Measurements from ENCODE around the gene ONECUT1. TPM values are rescaled to one million over a fixed set of nuclear protein-coding genes. Genes with fewer than 3 reads are reported as not detected.

Gene ONECUT1
- total RNA-seq, 1 experiment from 2014 or later = 35.9 TPM

DNA sequence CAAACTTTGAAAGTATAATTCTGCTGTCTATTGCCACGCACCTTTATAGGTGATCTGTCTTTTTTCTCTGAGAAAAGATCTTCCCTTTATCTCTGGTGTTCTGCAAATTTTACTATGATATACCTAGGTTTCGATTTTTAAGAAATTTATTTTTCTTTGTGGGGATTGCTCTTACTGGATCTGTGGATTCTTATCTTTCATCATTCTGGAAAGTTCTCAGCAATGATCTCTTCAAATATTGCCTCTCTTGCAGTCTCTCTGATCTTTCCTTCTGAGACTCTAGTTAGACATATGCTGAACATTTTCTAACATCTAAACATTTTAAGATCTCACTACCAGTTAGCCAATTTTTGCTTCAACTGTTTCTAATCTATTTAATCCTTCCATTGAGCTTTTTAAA, 63.9 kb downstream of the ONECUT1 start:
- ChIA-PET POLR2A (interaction anchor here (0.7 to 0.9 kb wide), 2 partner anchors 8 to 88 kb away, joined by 3 read pairs; no protein-coding TSS in a partner anchor), CTCF (no interaction called here)

More for the DNA sequence above, 63.9 kb downstream of the ONECUT1 start:
- H3K36me3 Mint-ChIP-seq = 0 out of 2 replicates have a peak, but pooled peaks cover 4% of the 10 kb centered on the region
- TF ChIP-seq CREB1 (CRISPR knock-in tag; IDR thresholded peaks at IDR 0.05) (no peak), ZNF671 (CRISPR knock-in tag; IDR thresholded peaks at IDR 0.05) (no peak), ZNF532 (CRISPR knock-in tag; IDR thresholded peaks at IDR 0.05; ENCODE audit: borderline replicate concordance) (no peak), MXD4 (CRISPR knock-in tag; IDR thresholded peaks at IDR 0.05; ENCODE audit: borderline replicate concordance) (no peak), ZNF423 (CRISPR knock-in tag; IDR thresholded peaks at IDR 0.05) (no peak), OVOL2 (CRISPR knock-in tag; IDR thresholded peaks at IDR 0.05; ENCODE audit: borderline replicate concordance) (no peak), CREM (CRISPR knock-in tag; IDR thresholded peaks at IDR 0.05) (no peak), ZNF219 (CRISPR knock-in tag; IDR thresholded peaks at IDR 0.05; ENCODE audit: borderline replicate concordance) (no peak), TEAD1 (CRISPR knock-in tag; IDR thresholded peaks at IDR 0.05) (no peak), ZNF396 (CRISPR knock-in tag; IDR thresholded peaks at IDR 0.05; ENCODE audit: borderline replicate concordance) (no peak), ZNF425 (CRISPR knock-in tag; conservative IDR thresholded peaks at IDR 0.05) (no peak), AR (CRISPR knock-in tag; IDR thresholded peaks at IDR 0.05) (no peak), SP1 (CRISPR knock-in tag; conservative IDR thresholded peaks at IDR 0.05) (no peak), ATF6 (CRISPR knock-in tag; IDR thresholded peaks at IDR 0.05) (no peak), E2F4 (CRISPR knock-in tag; IDR thresholded peaks at IDR 0.05; ENCODE audit: borderline replicate concordance, low read depth) (no peak)
- TF ChIP-seq, protein P1, sequence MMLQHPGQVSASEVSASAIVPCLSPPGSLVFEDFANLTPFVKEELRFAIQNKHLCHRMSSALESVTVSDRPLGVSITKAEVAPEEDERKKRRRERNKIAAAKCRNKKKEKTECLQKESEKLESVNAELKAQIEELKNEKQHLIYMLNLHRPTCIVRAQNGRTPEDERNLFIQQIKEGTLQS (CRISPR knock-in tag; conservative IDR thresholded peaks at IDR 0.05) = no peak
- no peak overlapping the region for H3K27ac Mint-ChIP-seq
- H3K4me1 Mint-ChIP-seq = peaks cover 10% of the 10 kb centered on the region
- DNase-seq (ENCODE audit: low spot score) (no peak), ATAC-seq (no peak)
- H3K27me3 Mint-ChIP-seq (ENCODE audit: low read depth) = no peaks in the 10 kb centered on the region; the same call in 1 of the 2 replicates
- H3K9me3 Mint-ChIP-seq = peaks cover 25% of the 10 kb centered on the region
- H3K4me3 Mint-ChIP-seq = no peak overlapping the region
